ENCODE data around the gene EFNA5. TPM values are rescaled to one million over a fixed set of nuclear protein-coding genes. Genes with fewer than 3 reads are reported as not detected.

Gene EFNA5
- total and polyA plus RNA-seq, 4 donors = 0.14 to 0.93 (median 0.54) TPM

DNA sequence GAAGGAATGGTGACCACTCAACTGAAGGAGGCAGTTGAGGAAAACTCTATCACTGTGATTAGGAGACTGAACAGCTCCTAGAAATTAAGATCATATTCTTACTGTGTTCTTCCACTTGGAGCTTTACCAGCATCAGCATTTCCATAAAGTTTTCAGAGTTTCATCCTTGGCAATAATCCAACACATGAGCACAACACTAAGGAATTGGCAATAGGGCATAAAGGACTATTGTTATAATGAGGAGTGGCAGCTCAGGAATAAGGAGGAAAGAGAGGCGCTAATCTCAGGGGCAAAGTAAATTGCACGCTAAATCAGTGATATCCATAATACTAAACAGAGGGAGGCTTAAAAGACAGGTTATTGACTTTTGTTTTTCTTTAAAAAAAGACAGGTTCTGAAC, 338.9 kb downstream of the EFNA5 start:
- no peaks in the 10 kb centered on the region for H3K27me3 ChIP-seq (ENCODE audit: control insufficient read depth in 4 of 4, insufficient read depth in 4 of 4, low read length in 3 of 4)
- no peaks in the 10 kb centered on the region for H3K36me3 ChIP-seq (ENCODE audit: control insufficient read depth in 4 of 4, insufficient read depth in 3 of 4, low read depth in 1 of 4, low read length in 3 of 4)
- no peak for TF ChIP-seq RAD21 (IDR thresholded peaks at IDR 0.05)
- TF ChIP-seq YY1 (IDR thresholded peaks at IDR 0.05) = no peak
- TF ChIP-seq, protein P1, sequence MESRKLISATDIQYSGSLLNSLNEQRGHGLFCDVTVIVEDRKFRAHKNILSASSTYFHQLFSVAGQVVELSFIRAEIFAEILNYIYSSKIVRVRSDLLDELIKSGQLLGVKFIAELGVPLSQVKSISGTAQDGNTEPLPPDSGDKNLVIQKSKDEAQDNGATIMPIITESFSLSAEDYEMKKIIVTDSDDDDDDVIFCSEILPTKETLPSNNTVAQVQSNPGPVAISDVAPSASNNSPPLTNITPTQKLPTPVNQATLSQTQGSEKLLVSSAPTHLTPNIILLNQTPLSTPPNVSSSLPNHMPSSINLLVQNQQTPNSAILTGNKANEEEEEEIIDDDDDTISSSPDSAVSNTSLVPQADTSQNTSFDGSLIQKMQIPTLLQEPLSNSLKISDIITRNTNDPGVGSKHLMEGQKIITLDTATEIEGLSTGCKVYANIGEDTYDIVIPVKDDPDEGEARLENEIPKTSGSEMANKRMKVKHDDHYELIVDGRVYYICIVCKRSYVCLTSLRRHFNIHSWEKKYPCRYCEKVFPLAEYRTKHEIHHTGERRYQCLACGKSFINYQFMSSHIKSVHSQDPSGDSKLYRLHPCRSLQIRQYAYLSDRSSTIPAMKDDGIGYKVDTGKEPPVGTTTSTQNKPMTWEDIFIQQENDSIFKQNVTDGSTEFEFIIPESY (IDR thresholded peaks at IDR 0.05) = no peak
- no peak for TF ChIP-seq TAF1 (conservative IDR thresholded peaks at IDR 0.05)
- no peak for TF ChIP-seq SP1 (IDR thresholded peaks at IDR 0.05)
- TF ChIP-seq HNF4G (IDR thresholded peaks at IDR 0.05) = no peak
- TF ChIP-seq RXRA (IDR thresholded peaks at IDR 0.05) = no peak
- no peak for TF ChIP-seq JUND (IDR thresholded peaks at IDR 0.05)
- no peak for TF ChIP-seq HNF4A (conservative IDR thresholded peaks at IDR 0.05)
- H3K9me3 ChIP-seq (ENCODE audit: control insufficient read depth in 4 of 4, low read length in 3 of 4) = no peaks in the 10 kb centered on the region
- WGBS = 86% methylated on average over 2 of the region's 2 CpGs
- H3K4me3 ChIP-seq (ENCODE audit: low read depth in 1 of 3, low read length in 3 of 3) = no peak overlapping the region
- H3K4me1 ChIP-seq (ENCODE audit: control insufficient read depth in 4 of 4, insufficient read depth in 4 of 4, low read length in 3 of 4) = no peaks in the 10 kb centered on the region
- H3K9ac ChIP-seq (ENCODE audit: low read depth in 1 of 2, low read length in 2 of 2) = no peak overlapping the region
- H3K27ac ChIP-seq (ENCODE audit: low read depth in 1 of 2, low read length in 2 of 2) = no peak overlapping the region
- no peak for DNase-seq (ENCODE audit: low spot score)

DNA sequence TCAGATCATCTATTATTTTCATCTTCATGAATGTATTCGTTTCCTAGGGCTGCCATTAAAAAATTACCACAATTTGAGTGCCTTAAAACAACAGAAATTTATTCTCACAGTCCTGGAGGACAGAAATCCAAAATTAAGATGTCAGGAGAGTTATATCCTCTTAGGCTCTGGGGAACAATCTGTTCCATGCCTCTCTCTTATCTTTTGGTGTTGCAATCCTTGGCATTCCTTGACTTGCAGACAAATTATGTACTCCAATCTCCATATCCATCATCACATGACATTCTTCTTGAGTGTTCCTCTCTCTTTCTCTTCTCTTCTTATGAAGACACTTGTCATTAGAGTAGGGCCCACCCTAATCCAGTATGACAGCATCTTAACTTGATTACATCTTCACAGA, 339.4 kb downstream of the EFNA5 start:
- Histone ChIP-seq H3K27me3 (ENCODE audit: control insufficient read depth in 4 of 4, insufficient read depth in 4 of 4, low read length in 3 of 4) (no peaks in the 10 kb centered on the region), H3K27ac (ENCODE audit: low read depth in 1 of 2, low read length in 2 of 2) (no peak overlapping the region), H3K9me3 (ENCODE audit: control insufficient read depth in 4 of 4, low read length in 3 of 4) (no peaks in the 10 kb centered on the region), H3K9ac (ENCODE audit: low read depth in 1 of 2, low read length in 2 of 2) (no peak overlapping the region), H3K36me3 (ENCODE audit: control insufficient read depth in 4 of 4, insufficient read depth in 3 of 4, low read depth in 1 of 4, low read length in 3 of 4) (no peaks in the 10 kb centered on the region), H3K4me3 (ENCODE audit: low read depth in 1 of 3, low read length in 3 of 3) (no peak overlapping the region), H3K4me1 (ENCODE audit: control insufficient read depth in 4 of 4, insufficient read depth in 4 of 4, low read length in 3 of 4) (no peaks in the 10 kb centered on the region)
- 63% methylated on average over 1 of the region's 1 CpG for WGBS
- TF ChIP-seq FOXA2 (IDR thresholded peaks at IDR 0.05) = no peak
- no peak for TF ChIP-seq SP1 (IDR thresholded peaks at IDR 0.05)
- TF ChIP-seq GABPA (IDR thresholded peaks at IDR 0.05 in 1 of 2, conservative IDR thresholded peaks at IDR 0.05 in 1 of 2) = no peak
- TF ChIP-seq, protein P2, sequence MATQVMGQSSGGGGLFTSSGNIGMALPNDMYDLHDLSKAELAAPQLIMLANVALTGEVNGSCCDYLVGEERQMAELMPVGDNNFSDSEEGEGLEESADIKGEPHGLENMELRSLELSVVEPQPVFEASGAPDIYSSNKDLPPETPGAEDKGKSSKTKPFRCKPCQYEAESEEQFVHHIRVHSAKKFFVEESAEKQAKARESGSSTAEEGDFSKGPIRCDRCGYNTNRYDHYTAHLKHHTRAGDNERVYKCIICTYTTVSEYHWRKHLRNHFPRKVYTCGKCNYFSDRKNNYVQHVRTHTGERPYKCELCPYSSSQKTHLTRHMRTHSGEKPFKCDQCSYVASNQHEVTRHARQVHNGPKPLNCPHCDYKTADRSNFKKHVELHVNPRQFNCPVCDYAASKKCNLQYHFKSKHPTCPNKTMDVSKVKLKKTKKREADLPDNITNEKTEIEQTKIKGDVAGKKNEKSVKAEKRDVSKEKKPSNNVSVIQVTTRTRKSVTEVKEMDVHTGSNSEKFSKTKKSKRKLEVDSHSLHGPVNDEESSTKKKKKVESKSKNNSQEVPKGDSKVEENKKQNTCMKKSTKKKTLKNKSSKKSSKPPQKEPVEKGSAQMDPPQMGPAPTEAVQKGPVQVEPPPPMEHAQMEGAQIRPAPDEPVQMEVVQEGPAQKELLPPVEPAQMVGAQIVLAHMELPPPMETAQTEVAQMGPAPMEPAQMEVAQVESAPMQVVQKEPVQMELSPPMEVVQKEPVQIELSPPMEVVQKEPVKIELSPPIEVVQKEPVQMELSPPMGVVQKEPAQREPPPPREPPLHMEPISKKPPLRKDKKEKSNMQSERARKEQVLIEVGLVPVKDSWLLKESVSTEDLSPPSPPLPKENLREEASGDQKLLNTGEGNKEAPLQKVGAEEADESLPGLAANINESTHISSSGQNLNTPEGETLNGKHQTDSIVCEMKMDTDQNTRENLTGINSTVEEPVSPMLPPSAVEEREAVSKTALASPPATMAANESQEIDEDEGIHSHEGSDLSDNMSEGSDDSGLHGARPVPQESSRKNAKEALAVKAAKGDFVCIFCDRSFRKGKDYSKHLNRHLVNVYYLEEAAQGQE (IDR thresholded peaks at IDR 0.05) = no peak
- TF ChIP-seq EGR1 (IDR thresholded peaks at IDR 0.05; ENCODE audit: low read depth in 2 of 2) = no peak
- TF ChIP-seq TAF1 (conservative IDR thresholded peaks at IDR 0.05) = no peak
- TF ChIP-seq YY1 (IDR thresholded peaks at IDR 0.05) = no peak
- no peak for TF ChIP-seq RXRA (IDR thresholded peaks at IDR 0.05)
- TF ChIP-seq RAD21 (IDR thresholded peaks at IDR 0.05) = no peak
- TF ChIP-seq FOXA1 (IDR thresholded peaks at IDR 0.05) = no peak
- no peak for TF ChIP-seq HNF4A (conservative IDR thresholded peaks at IDR 0.05)
- TF ChIP-seq, protein P3, sequence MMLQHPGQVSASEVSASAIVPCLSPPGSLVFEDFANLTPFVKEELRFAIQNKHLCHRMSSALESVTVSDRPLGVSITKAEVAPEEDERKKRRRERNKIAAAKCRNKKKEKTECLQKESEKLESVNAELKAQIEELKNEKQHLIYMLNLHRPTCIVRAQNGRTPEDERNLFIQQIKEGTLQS (IDR thresholded peaks at IDR 0.05) = no peak
- no peak for TF ChIP-seq HNF4G (IDR thresholded peaks at IDR 0.05)
- TF ChIP-seq, protein P4, sequence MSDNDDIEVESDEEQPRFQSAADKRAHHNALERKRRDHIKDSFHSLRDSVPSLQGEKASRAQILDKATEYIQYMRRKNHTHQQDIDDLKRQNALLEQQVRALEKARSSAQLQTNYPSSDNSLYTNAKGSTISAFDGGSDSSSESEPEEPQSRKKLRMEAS (IDR thresholded peaks at IDR 0.05) = no peak
- no peak for TF ChIP-seq JUND (IDR thresholded peaks at IDR 0.05)
- no peak for DNase-seq (ENCODE audit: low spot score)

Data from liver (tissue), 9 donors.